ENCODE data around the gene DNHD1.

- TF ChIP-seq CTCF (conservative IDR thresholded peaks at IDR 0.05) (no peak), EZH2 (IDR thresholded peaks at IDR 0.05; ENCODE audit: low read depth) (no peak)
These were observed 89.6 kb downstream of the DNHD1 start for GRCh38 chr11:6586434-6587359.

All from PC-9 (cell line).